Measurements from ENCODE around the gene SNX21. TPM values are rescaled to one million over a fixed set of nuclear protein-coding genes. Genes with fewer than 3 reads are reported as not detected.

The SNX21 gene
- total and polyA plus RNA-seq, 2 donors (not counting 3 experiments of a cell fraction or from before 2014, with no cell fraction given), result 11.6 to 11.9 TPM

GRCh38 chr20:45892049-45892825 is 58.6 kb downstream of the SNX21 start:
- peak in 1 of 2 donors; percentile 5 for TF ChIP-seq CTCF (IDR thresholded peaks at IDR 0.05; ENCODE audit: extremely low read depth in 1 of 2, insufficient read depth in 1 of 2, low read depth in 1 of 2, low read length in 2 of 2)
- no peak for TF ChIP-seq JUN (IDR thresholded peaks at IDR 0.05; ENCODE audit: borderline replicate concordance, insufficient read depth, insufficient read length, low read depth)
- H3K4me1 ChIP-seq (ENCODE audit: control insufficient read depth, extremely low read depth, insufficient read depth, low read length), result peaks cover 22% of the 10 kb centered on the region
- no peak overlapping the region for H2AFZ ChIP-seq (ENCODE audit: low read depth, low read length)
- POLR2A ChIA-PET, result interaction anchor here (0.6 to 3.5 kb wide), 3 partner anchors 20 to 65 kb away, joined by 3 to 26 read pairs (median 3); partner anchors contain the start of genes PCIF1 and PLTP
- CTCF ChIA-PET, result interaction anchor here (0.7 to 4.9 kb wide), 6 partner anchors 18 to 78 kb away, joined by 3 to 50 read pairs (median 28); partner anchors contain the start of genes PCIF1, PLTP and ZNF335
- H3K4me2 ChIP-seq (ENCODE audit: insufficient read depth, low read length), result peak overlapping the region; percentile 73
- H3K27me3 ChIP-seq (ENCODE audit: control insufficient read depth in 2 of 2, insufficient read depth in 2 of 2, low read length in 2 of 2), result no peaks in the 10 kb centered on the region
- H3K4me3 ChIP-seq (replicated peaks in 1 of 3; ENCODE audit: insufficient read depth in 1 of 3, low read depth in 1 of 3, low read length in 3 of 3), result peak overlapping the region in 2 of 3 experiments; percentile 47 to 81
- peak overlapping the region; percentile 65 for H3K9ac ChIP-seq (replicated peaks; ENCODE audit: extremely low read depth, insufficient read depth, low read length)
- dilution Hi-C loops (cut with MboI; ENCODE audit: extremely low pct_ligation_motif_present, low sequenced_read_pairs) (no loop called here), intact Hi-C loops (cut with micrococcal nuclease) (no loop called here)
- no TSS peak for BruUV-seq (replicated peaks)
- no peaks in the 10 kb centered on the region for H3K79me2 ChIP-seq (ENCODE audit: control insufficient read depth, insufficient read depth, low read length)
- H4K20me1 ChIP-seq (replicated peaks; ENCODE audit: control insufficient read depth, extremely low read depth, insufficient read depth, low read length), result no peaks in the 10 kb centered on the region
- DNase-seq (ENCODE audit: low read depth, low spot score), result peak; percentile 35
- no peak overlapping the region for H3K27ac ChIP-seq (ENCODE audit: insufficient read depth, low read depth, low read length)
- no peaks in the 10 kb centered on the region for H3K9me3 ChIP-seq (replicated peaks; ENCODE audit: control insufficient read depth, insufficient read depth, low read length)
- H3K36me3 ChIP-seq (ENCODE audit: control insufficient read depth in 2 of 2, extremely low read depth in 1 of 2, insufficient read depth in 2 of 2, low read length in 2 of 2), result peaks cover 4 to 21% of the 10 kb centered on the region in 2 experiments
- FAIRE-seq, result peak; percentile 70
- H3K9me1 ChIP-seq (replicated peaks; ENCODE audit: control insufficient read depth, extremely low read depth, insufficient read depth, low read length), result no peaks in the 10 kb centered on the region

Other genes starting within 250 kb of the SNX21 start
- not detected in 2 replicates for gene WFDC10A, start 204.1 kb upstream of the SNX21 start, total RNA-seq
- not detected in 2 replicates for gene WFDC10A, start 204.1 kb upstream of the SNX21 start, polyA plus RNA-seq
- gene WFDC9, start 202.5 kb upstream of the SNX21 start, total RNA-seq, result not detected in 2 replicates
- gene WFDC9, start 202.5 kb upstream of the SNX21 start, polyA plus RNA-seq, result not detected in 2 replicates
- gene WFDC11, start 163.6 kb upstream of the SNX21 start, total RNA-seq, result not detected in 2 replicates
- gene WFDC11, start 163.6 kb upstream of the SNX21 start, polyA plus RNA-seq, result not detected in 2 replicates
- not detected in 2 replicates for gene WFDC13, start 131.8 kb upstream of the SNX21 start, total RNA-seq
- not detected in 2 replicates for gene WFDC13, start 131.8 kb upstream of the SNX21 start, polyA plus RNA-seq
- gene WFDC10B, start 128.8 kb upstream of the SNX21 start, total RNA-seq, result not detected in 2 replicates
- gene WFDC10B, start 128.8 kb upstream of the SNX21 start, polyA plus RNA-seq, result not detected in 2 replicates
- gene SPINT4, start 111.5 kb upstream of the SNX21 start, total RNA-seq, result not detected in 2 replicates
- gene SPINT4, start 111.5 kb upstream of the SNX21 start, polyA plus RNA-seq, result not detected in 2 replicates
- gene WFDC3, start 41.9 kb upstream of the SNX21 start, total RNA-seq, result not detected in 2 replicates
- gene WFDC3, start 41.9 kb upstream of the SNX21 start, polyA plus RNA-seq, result 0.39 TPM in 1 of 2 replicates, not detected in the other
- gene DNTTIP1, start 41.8 kb upstream of the SNX21 start, total RNA-seq, result 31.9 and 33.7 TPM in 2 replicates
- 38.4 and 40.5 TPM in 2 replicates for gene DNTTIP1, start 41.8 kb upstream of the SNX21 start, polyA plus RNA-seq
- 108 and 129 TPM in 2 replicates for gene UBE2C, start 21.2 kb upstream of the SNX21 start, total RNA-seq
- 130 and 135 TPM in 2 replicates for gene UBE2C, start 21.2 kb upstream of the SNX21 start, polyA plus RNA-seq
- gene TNNC2, start 6.5 kb upstream of the SNX21 start, total RNA-seq, result not detected in 2 replicates
- 0.19 and 0.26 TPM in 2 replicates for gene TNNC2, start 6.5 kb upstream of the SNX21 start, polyA plus RNA-seq
- gene ACOT8, start 23.6 kb downstream of the SNX21 start, total RNA-seq, result 15.5 and 15.8 TPM in 2 replicates
- 50.9 and 58.8 TPM in 2 replicates for gene ACOT8, start 23.6 kb downstream of the SNX21 start, polyA plus RNA-seq
- gene ZSWIM3, start 23.8 kb downstream of the SNX21 start, total RNA-seq, result 4.2 and 4.4 TPM in 2 replicates
- 3.8 and 4.5 TPM in 2 replicates for gene ZSWIM3, start 23.8 kb downstream of the SNX21 start, polyA plus RNA-seq
- 10.0 and 11.3 TPM in 2 replicates for gene ZSWIM1, start 47.4 kb downstream of the SNX21 start, total RNA-seq
- gene ZSWIM1, start 47.4 kb downstream of the SNX21 start, polyA plus RNA-seq, result 8.5 and 9.4 TPM in 2 replicates
- 1.3 TPM in 1 of 2 replicates, not detected in the other for gene SPATA25, start 53.8 kb downstream of the SNX21 start, total RNA-seq
- gene SPATA25, start 53.8 kb downstream of the SNX21 start, polyA plus RNA-seq, result 0.69 and 1.0 TPM in 2 replicates
- gene NEURL2, start 57.4 kb downstream of the SNX21 start, total RNA-seq, result 5.4 and 6.5 TPM in 2 replicates
- gene NEURL2, start 57.4 kb downstream of the SNX21 start, polyA plus RNA-seq, result 2.8 and 4.5 TPM in 2 replicates
- 156 and 169 TPM in 2 replicates for gene CTSA, start 57.5 kb downstream of the SNX21 start, total RNA-seq
- gene CTSA, start 57.5 kb downstream of the SNX21 start, polyA plus RNA-seq, result 409 and 427 TPM in 2 replicates
- 61.9 and 62.1 TPM in 2 replicates for gene PLTP, start 78.4 kb downstream of the SNX21 start, total RNA-seq
- gene PLTP, start 78.4 kb downstream of the SNX21 start, polyA plus RNA-seq, result 118 TPM in 2 replicates
- 25.8 and 27.2 TPM in 2 replicates for gene PCIF1, start 100.9 kb downstream of the SNX21 start, total RNA-seq
- gene PCIF1, start 100.9 kb downstream of the SNX21 start, polyA plus RNA-seq, result 26.4 and 27.6 TPM in 2 replicates
- 22.8 and 23.9 TPM in 2 replicates for gene ZNF335, start 138.4 kb downstream of the SNX21 start, total RNA-seq
- gene ZNF335, start 138.4 kb downstream of the SNX21 start, polyA plus RNA-seq, result 17.3 and 20.4 TPM in 2 replicates
- not detected in 2 replicates for gene MMP9, start 175.1 kb downstream of the SNX21 start, total RNA-seq
- not detected in 2 replicates for gene MMP9, start 175.1 kb downstream of the SNX21 start, polyA plus RNA-seq
- 1.6 and 1.8 TPM in 2 replicates for gene SLC12A5, start 195.4 kb downstream of the SNX21 start, total RNA-seq
- 1.8 and 2.3 TPM in 2 replicates for gene SLC12A5, start 195.4 kb downstream of the SNX21 start, polyA plus RNA-seq